Measurements from ENCODE around the gene PEX7.

The PEX7 gene

DNA sequence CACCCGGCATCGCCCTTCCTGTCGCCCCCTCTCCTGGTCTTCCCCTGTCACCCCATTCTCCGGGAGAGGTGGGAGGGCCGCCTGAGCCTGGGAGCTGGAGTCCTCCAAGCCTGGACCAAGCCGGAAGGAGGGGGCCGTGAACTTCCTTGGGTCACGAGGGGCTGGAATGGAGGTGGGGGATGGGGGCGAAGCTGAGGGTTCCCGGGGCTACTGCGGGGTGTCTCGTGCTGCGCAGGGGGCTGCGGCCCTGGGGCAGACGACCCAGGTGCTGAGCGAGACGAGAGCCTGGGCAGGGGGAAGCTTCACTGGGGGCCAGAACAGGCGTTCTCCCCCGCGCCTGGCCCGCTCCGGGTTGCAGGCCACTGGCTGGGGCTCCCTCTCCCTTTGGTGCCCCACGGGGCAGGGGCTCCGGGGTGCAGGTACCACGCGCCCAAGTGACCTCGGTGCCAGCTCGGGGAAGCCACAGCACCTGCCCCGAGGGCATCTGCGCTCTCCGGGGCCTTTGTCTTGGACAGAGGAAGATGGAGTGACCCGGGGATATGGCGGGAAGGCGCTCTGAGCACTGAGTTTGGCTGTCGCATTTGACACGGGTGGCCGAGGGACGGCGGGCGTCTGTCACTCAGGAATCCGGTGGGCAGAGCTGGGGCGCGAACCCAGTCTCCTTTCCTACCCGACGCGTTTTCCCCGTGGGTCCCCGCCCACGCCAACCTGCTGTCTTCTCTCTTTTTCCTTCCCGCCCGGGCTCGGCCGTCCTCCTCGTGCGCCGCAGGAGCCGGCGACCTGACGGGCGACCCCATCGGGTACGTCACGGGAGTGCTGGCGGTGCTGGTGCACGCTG is 100.9 kb downstream of the PEX7 start:
- Histone ChIP-seq H2BK5ac (ENCODE audit: low read length) (no peak overlapping the region), H2BK12ac (ENCODE audit: low read length) (no peak overlapping the region), H2AK5ac (ENCODE audit: low read depth, low read length) (peak overlapping the region; percentile 75), H3K27me3 (ENCODE audit: control insufficient read depth in 3 of 3, insufficient read depth in 3 of 3, low read depth in 1 of 3, low read length in 3 of 3) (peaks cover 19 to 73% (median 51%) of the 10 kb centered on the region in 3 experiments), H4K91ac (ENCODE audit: low read depth, low read length, poor library complexity) (no peak overlapping the region), H3K36me3 (replicated peaks in 1 of 2; ENCODE audit: control insufficient read depth in 2 of 2, insufficient read depth in 2 of 2, low read length in 2 of 2) (no peaks in the 10 kb centered on the region), H3K23ac (ENCODE audit: low read depth, low read length, poor library complexity) (peak overlapping the region; percentile 65), H3K9ac (ENCODE audit: low read depth, low read length, poor library complexity) (no peak overlapping the region), H3K27ac (replicated peaks; ENCODE audit: low read length) (no peak overlapping the region), H3K4ac (ENCODE audit: low read length) (no peak overlapping the region), H2BK120ac (ENCODE audit: low read depth, low read length) (no peak overlapping the region), H3K9me3 (replicated peaks in 1 of 2; ENCODE audit: control insufficient read depth in 2 of 2, insufficient read depth in 1 of 2, low read depth in 1 of 2, low read length in 2 of 2) (peaks cover 0 to 2% of the 10 kb centered on the region in 2 donors), H3K4me1 (ENCODE audit: control insufficient read depth in 2 of 2, insufficient read depth in 1 of 2, low read depth in 1 of 2, low read length in 2 of 2) (peaks cover 3 to 4% of the 10 kb centered on the region in 2 donors), H3K4me3 (ENCODE audit: low read length in 2 of 2) (peak overlapping the region in 1 of 2 donors; percentile 66), H4K8ac (ENCODE audit: low read depth, low read length) (no peak overlapping the region), H2BK15ac (ENCODE audit: low read length) (peak overlapping the region; percentile 67), H3K79me1 (ENCODE audit: low read depth, low read length) (peaks cover 4% of the 10 kb centered on the region), H3K4me2 (ENCODE audit: insufficient read depth, low read length, poor library complexity, severe bottlenecking) (peak overlapping the region; percentile 97), H2AFZ (ENCODE audit: low read length) (no peak overlapping the region), H3K14ac (ENCODE audit: low read length) (peak overlapping the region; percentile 56), H3K18ac (ENCODE audit: low read length) (peak overlapping the region; percentile 57)
- no peak for DNase-seq (ENCODE audit: low spot score)
- WGBS, 2 donors (ENCODE audit: extremely low coverage in 2 of 2, insufficient read length in 2 of 2, insufficient replicate concordance in 1 of 2) = no CpG with 5 or more reads among the region's 65 CpGs

- H4K8ac ChIP-seq (ENCODE audit: low read depth, low read length) = no peak overlapping the region
- no peak overlapping the region for H3K4me2 ChIP-seq (ENCODE audit: insufficient read depth, low read length, poor library complexity, severe bottlenecking)
- DNase-seq (ENCODE audit: low spot score) = no peak
- peak overlapping the region; percentile 22 for H2BK12ac ChIP-seq (ENCODE audit: low read length)
- H3K14ac ChIP-seq (ENCODE audit: low read length) = peak overlapping the region; percentile 56
- no peaks in the 10 kb centered on the region for H3K36me3 ChIP-seq (replicated peaks in 1 of 2; ENCODE audit: control insufficient read depth in 2 of 2, insufficient read depth in 2 of 2, low read length in 2 of 2)
- no CpG with 5 or more reads among the region's 40 CpGs for WGBS, 2 donors (ENCODE audit: extremely low coverage in 2 of 2, insufficient read length in 2 of 2, insufficient replicate concordance in 1 of 2)
- H3K9ac ChIP-seq (ENCODE audit: low read depth, low read length, poor library complexity) = no peak overlapping the region
- peaks cover 0 to 2% of the 10 kb centered on the region in 2 donors for H3K9me3 ChIP-seq (replicated peaks in 1 of 2; ENCODE audit: control insufficient read depth in 2 of 2, insufficient read depth in 1 of 2, low read depth in 1 of 2, low read length in 2 of 2)
- no peak overlapping the region for H2BK120ac ChIP-seq (ENCODE audit: low read depth, low read length)
- H3K4me1 ChIP-seq (ENCODE audit: control insufficient read depth in 2 of 2, insufficient read depth in 1 of 2, low read depth in 1 of 2, low read length in 2 of 2) = peaks cover 3 to 4% of the 10 kb centered on the region in 2 donors
- no peak overlapping the region for H3K4ac ChIP-seq (ENCODE audit: low read length)
- peaks cover 4% of the 10 kb centered on the region for H3K79me1 ChIP-seq (ENCODE audit: low read depth, low read length)
- H2BK15ac ChIP-seq (ENCODE audit: low read length) = peak overlapping the region; percentile 67
- H4K91ac ChIP-seq (ENCODE audit: low read depth, low read length, poor library complexity) = no peak overlapping the region
- peak overlapping the region; percentile 75 for H2AK5ac ChIP-seq (ENCODE audit: low read depth, low read length)
- H3K27ac ChIP-seq (replicated peaks; ENCODE audit: low read length) = no peak overlapping the region
- no peak overlapping the region for H2AFZ ChIP-seq (ENCODE audit: low read length)
- H3K27me3 ChIP-seq (ENCODE audit: control insufficient read depth in 3 of 3, insufficient read depth in 3 of 3, low read depth in 1 of 3, low read length in 3 of 3) = peaks cover 21 to 73% (median 51%) of the 10 kb centered on the region in 3 experiments
- H3K23ac ChIP-seq (ENCODE audit: low read depth, low read length, poor library complexity) = peak overlapping the region; percentile 65
- peak overlapping the region in 1 of 2 donors; percentile 66 for H3K4me3 ChIP-seq (ENCODE audit: low read length in 2 of 2)
- no peak overlapping the region for H3K18ac ChIP-seq (ENCODE audit: low read length)
- H2BK5ac ChIP-seq (ENCODE audit: low read length) = no peak overlapping the region
Measured at GRCh38 chr6:136923954-136924673, 101.7 kb downstream of the PEX7 start.

GRCh38 chr6:136926383-136926782 is 104.0 kb downstream of the PEX7 start:
- no peak overlapping the region for H3K23ac ChIP-seq (ENCODE audit: low read depth, low read length, poor library complexity)
- H3K36me3 ChIP-seq (replicated peaks in 1 of 2; ENCODE audit: control insufficient read depth in 2 of 2, insufficient read depth in 2 of 2, low read length in 2 of 2) = no peaks in the 10 kb centered on the region
- H2BK5ac ChIP-seq (ENCODE audit: low read length) = no peak overlapping the region
- H3K79me1 ChIP-seq (ENCODE audit: low read depth, low read length) = peaks cover 4% of the 10 kb centered on the region
- H3K9me3 ChIP-seq (replicated peaks in 1 of 2; ENCODE audit: control insufficient read depth in 2 of 2, insufficient read depth in 1 of 2, low read depth in 1 of 2, low read length in 2 of 2) = peaks cover 0 to 2% of the 10 kb centered on the region in 2 donors
- H4K91ac ChIP-seq (ENCODE audit: low read depth, low read length, poor library complexity) = no peak overlapping the region
- no peak overlapping the region for H3K27ac ChIP-seq (replicated peaks; ENCODE audit: low read length)
- no peak overlapping the region for H3K4ac ChIP-seq (ENCODE audit: low read length)
- no peak overlapping the region for H4K8ac ChIP-seq (ENCODE audit: low read depth, low read length)
- no peak overlapping the region for H3K14ac ChIP-seq (ENCODE audit: low read length)
- DNase-seq (ENCODE audit: low spot score) = no peak
- no CpG with 5 or more reads among the region's 2 CpGs for WGBS, 2 donors (ENCODE audit: extremely low coverage in 2 of 2, insufficient read length in 2 of 2, insufficient replicate concordance in 1 of 2)
- no peak overlapping the region for H2AK5ac ChIP-seq (ENCODE audit: low read depth, low read length)
- no peak overlapping the region for H3K18ac ChIP-seq (ENCODE audit: low read length)
- H3K4me3 ChIP-seq (ENCODE audit: low read length in 2 of 2) = no peak overlapping the region
- peaks cover 12 to 54% (median 36%) of the 10 kb centered on the region in 3 experiments for H3K27me3 ChIP-seq (ENCODE audit: control insufficient read depth in 3 of 3, insufficient read depth in 3 of 3, low read depth in 1 of 3, low read length in 3 of 3)
- H2BK12ac ChIP-seq (ENCODE audit: low read length) = no peak overlapping the region
- no peak overlapping the region for H2AFZ ChIP-seq (ENCODE audit: low read length)
- no peak overlapping the region for H2BK15ac ChIP-seq (ENCODE audit: low read length)
- H3K4me2 ChIP-seq (ENCODE audit: insufficient read depth, low read length, poor library complexity, severe bottlenecking) = no peak overlapping the region
- no peak overlapping the region for H2BK120ac ChIP-seq (ENCODE audit: low read depth, low read length)
- no peak overlapping the region for H3K9ac ChIP-seq (ENCODE audit: low read depth, low read length, poor library complexity)
- H3K4me1 ChIP-seq (ENCODE audit: control insufficient read depth in 2 of 2, insufficient read depth in 1 of 2, low read depth in 1 of 2, low read length in 2 of 2) = peaks cover 0 to 3% of the 10 kb centered on the region in 2 donors

GRCh38 chr6:136927292-136927691 is 104.9 kb downstream of the PEX7 start:
- no peak overlapping the region for H3K27ac ChIP-seq (replicated peaks; ENCODE audit: low read length)
- no peak overlapping the region for H3K14ac ChIP-seq (ENCODE audit: low read length)
- H3K4me2 ChIP-seq (ENCODE audit: insufficient read depth, low read length, poor library complexity, severe bottlenecking) = no peak overlapping the region
- no peak overlapping the region for H4K91ac ChIP-seq (ENCODE audit: low read depth, low read length, poor library complexity)
- no peak overlapping the region for H4K8ac ChIP-seq (ENCODE audit: low read depth, low read length)
- H3K18ac ChIP-seq (ENCODE audit: low read length) = no peak overlapping the region
- no peak overlapping the region for H2BK15ac ChIP-seq (ENCODE audit: low read length)
- peaks cover 5 to 45% (median 26%) of the 10 kb centered on the region in 3 experiments for H3K27me3 ChIP-seq (ENCODE audit: control insufficient read depth in 3 of 3, insufficient read depth in 3 of 3, low read depth in 1 of 3, low read length in 3 of 3)
- H3K4me3 ChIP-seq (ENCODE audit: low read length in 2 of 2) = no peak overlapping the region
- peak; percentile 14 for DNase-seq (ENCODE audit: low spot score)
- no peak overlapping the region for H3K23ac ChIP-seq (ENCODE audit: low read depth, low read length, poor library complexity)
- H3K9me3 ChIP-seq (replicated peaks in 1 of 2; ENCODE audit: control insufficient read depth in 2 of 2, insufficient read depth in 1 of 2, low read depth in 1 of 2, low read length in 2 of 2) = peaks cover 0 to 2% of the 10 kb centered on the region in 2 donors
- H3K9ac ChIP-seq (ENCODE audit: low read depth, low read length, poor library complexity) = no peak overlapping the region
- no peaks in the 10 kb centered on the region for H3K36me3 ChIP-seq (replicated peaks in 1 of 2; ENCODE audit: control insufficient read depth in 2 of 2, insufficient read depth in 2 of 2, low read length in 2 of 2)
- no peak overlapping the region for H2BK12ac ChIP-seq (ENCODE audit: low read length)
- no peak overlapping the region for H2BK5ac ChIP-seq (ENCODE audit: low read length)
- no peak overlapping the region for H2AK5ac ChIP-seq (ENCODE audit: low read depth, low read length)
- H3K4me1 ChIP-seq (ENCODE audit: control insufficient read depth in 2 of 2, insufficient read depth in 1 of 2, low read depth in 1 of 2, low read length in 2 of 2) = peaks cover 0 to 3% of the 10 kb centered on the region in 2 donors
- H3K4ac ChIP-seq (ENCODE audit: low read length) = no peak overlapping the region
- H2AFZ ChIP-seq (ENCODE audit: low read length) = no peak overlapping the region
- no CpG with 5 or more reads among the region's 3 CpGs for WGBS, 2 donors (ENCODE audit: extremely low coverage in 2 of 2, insufficient read length in 2 of 2, insufficient replicate concordance in 1 of 2)
- H2BK120ac ChIP-seq (ENCODE audit: low read depth, low read length) = no peak overlapping the region
- peaks cover 4% of the 10 kb centered on the region for H3K79me1 ChIP-seq (ENCODE audit: low read depth, low read length)
